TTC549 (cell line): Measurements from ENCODE around the gene CAVIN3.
"Not testable (repeated sequence)": the region's sequence is repeated elsewhere in the genome, so short reads cannot be mapped to it uniquely, and the experiment has no call there.

Experiments used
- FAIRE-seq: peaks from 2 replicates; lab custom pipeline; 2012; peaks lifted over from hg19 to GRCh38; lab: Jason Lieb, UNC

CAVIN3 gene

GRCh38 chr11:6323291-6323905 is 3.1 kb upstream of the CAVIN3 start:
- no peak for FAIRE-seq

GRCh38 chr11:6321961-6322362 is 1.7 kb upstream of the CAVIN3 start:
- no peak for FAIRE-seq

GRCh38 chr11:6321356-6321755 is 1.1 kb upstream of the CAVIN3 start:
- no peak for FAIRE-seq

- no peak for FAIRE-seq
Measured at GRCh38 chr11:6319704-6320410, 444 bp downstream of the CAVIN3 start.

DNA sequence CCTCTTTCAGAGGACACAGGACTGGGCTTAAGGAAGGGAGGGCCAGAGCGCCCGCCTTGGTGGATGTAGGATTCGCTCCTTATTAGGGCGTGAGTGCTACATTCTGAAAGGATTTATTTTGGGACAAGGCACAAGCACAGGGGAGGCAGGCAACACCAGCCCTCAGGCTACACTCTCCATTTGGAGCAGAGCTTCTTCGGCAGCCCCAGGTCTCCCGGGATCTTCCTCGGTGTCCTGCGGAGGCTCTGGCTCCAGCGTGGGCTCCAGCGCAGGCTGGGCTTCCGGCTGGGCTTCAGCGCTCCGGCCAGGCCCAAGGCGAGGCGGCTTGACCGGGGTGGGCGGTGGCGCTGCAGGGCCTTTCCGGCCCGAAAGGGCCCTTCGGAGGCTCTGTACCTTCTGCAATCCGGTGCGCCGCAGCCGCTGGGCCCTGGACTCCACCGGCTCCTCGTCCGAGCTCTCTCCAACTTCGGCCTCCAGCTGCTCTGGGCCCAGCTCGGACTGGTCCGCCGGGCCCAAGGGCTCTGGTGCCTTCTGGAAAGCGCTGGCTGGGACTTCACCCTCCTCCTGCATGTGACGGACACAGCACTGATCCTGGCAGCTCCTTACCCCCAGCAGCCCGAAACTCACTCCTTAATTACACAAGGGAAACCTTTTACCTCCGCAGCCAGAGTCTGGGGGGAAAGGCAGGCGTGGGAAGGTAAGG is 1.1 kb downstream of the CAVIN3 start:
- FAIRE-seq = no peak

- no peak for FAIRE-seq
Measured at GRCh38 chr11:6318204-6318603, 2.1 kb downstream of the CAVIN3 start.

DNA sequence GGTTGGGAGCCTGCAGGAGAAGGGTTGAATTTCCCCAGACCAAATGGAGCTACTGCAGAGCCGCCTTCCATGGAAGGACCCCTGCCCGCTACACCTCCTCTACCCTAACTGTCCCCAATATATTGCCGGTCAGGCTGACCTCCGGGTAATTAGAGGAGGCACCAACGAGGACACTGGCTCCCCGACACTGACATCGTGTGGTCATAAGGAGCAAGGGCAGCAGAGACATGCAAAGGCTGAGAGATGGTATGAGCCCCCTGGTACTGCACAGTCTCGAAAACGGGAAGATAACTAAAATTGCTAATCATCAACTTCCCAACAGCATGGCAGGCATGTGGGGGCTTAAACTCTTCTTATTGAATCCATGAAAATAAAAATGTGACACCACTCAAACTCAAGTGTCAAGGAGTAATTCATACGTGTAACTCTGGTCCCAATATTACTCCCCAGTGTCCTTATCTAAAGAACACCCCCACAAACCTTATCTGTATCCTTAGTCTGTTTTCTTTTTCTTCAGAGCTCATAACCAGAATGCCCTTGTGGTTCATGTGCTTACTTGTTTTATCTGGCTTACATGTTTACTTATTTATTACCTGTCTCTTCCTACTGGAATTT is 4.4 kb downstream of the CAVIN3 start:
- FAIRE-seq = no peak

DNA sequence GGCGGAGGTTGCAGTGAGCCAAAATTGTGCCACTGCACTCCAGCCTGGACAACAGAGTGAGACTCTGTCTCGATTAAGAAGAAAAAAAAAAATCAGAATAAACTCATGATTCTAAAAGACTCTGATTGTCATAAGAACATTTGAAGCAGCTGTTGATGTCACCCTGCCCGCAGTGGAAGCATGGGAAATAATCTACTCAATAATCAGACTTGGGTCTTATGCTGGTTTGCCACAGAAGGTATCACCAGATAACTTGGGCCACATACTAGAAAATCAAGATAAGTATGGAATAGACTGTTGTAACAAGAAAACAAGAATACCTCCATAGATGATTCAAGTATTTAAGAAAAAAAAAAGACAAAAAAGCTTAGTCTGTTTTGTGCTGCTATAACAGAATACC is 8.2 kb downstream of the CAVIN3 start:
- FAIRE-seq = no peak

DNA sequence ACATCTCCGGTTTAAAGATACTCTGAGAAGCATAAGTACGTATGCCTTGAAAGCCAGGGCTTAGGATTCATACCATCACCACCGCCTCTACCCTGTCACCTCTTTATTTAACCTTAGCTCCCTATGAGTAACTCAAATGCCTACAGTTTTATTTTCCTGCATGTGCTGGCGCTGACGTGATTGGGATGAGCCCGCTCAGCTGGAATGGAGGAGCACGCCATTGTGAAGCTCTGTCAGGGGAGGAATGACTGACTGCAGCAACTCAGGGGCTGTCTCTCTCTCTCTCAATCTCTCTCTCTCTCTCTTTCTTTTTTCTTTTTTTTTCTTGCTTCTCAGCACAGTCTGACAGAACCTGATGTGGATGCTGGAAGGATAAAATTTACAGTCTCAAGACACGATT is 12.4 kb downstream of the CAVIN3 start:
- FAIRE-seq = no peak

DNA sequence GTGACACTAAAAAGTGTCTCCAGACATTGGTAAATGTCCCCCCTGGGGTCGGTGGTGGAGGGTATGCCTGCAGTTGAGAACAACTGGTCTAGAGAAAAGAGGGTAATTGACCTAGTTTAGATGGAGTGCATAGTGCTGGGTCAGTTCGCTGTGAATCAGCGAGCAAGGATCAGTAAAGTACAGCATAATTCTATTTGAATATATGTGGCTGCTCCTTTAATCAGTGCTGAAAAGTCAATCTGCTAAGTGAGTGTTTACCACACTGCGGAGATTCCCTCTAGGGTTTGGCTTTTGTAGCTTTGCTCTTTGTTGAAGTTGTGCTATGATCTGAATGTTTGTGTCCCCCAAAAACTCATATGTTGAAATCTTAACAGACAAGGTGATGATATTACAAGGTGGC is 15.0 kb downstream of the CAVIN3 start:
- no peak for FAIRE-seq

- no peak for FAIRE-seq
Measured at GRCh38 chr11:6303661-6304060, 16.6 kb downstream of the CAVIN3 start.

- no peak for FAIRE-seq
Measured at GRCh38 chr11:6301096-6301495, 19.2 kb downstream of the CAVIN3 start.

DNA sequence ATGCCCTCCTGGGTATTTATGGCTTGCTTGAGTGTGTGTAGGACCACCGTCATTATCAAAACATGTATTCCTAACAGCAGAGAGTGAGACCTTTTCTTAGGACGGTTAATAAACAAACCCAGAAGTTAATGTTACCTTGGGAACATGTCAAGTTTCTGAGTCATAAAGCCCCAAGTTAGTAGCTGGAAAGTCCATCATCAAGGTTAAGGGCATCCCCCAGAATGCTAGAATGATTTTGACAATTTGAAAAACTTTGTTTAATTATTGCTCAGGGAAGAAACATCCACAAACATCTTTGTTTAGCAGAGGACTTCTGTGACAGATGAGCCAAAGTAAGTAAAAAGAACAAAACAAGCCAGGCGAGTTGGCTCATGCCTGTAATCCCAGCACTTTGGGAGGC is 20.0 kb downstream of the CAVIN3 start:
- no peak for FAIRE-seq

GRCh38 chr11:6298605-6299004 is 21.7 kb downstream of the CAVIN3 start:
- FAIRE-seq = no peak

- FAIRE-seq = no peak
Measured at GRCh38 chr11:6297831-6298230, 22.5 kb downstream of the CAVIN3 start.

GRCh38 chr11:6285019-6285418 is 35.3 kb downstream of the CAVIN3 start:
- FAIRE-seq = no peak

GRCh38 chr11:6284250-6284649 is 36.1 kb downstream of the CAVIN3 start:
- FAIRE-seq = no peak

DNA sequence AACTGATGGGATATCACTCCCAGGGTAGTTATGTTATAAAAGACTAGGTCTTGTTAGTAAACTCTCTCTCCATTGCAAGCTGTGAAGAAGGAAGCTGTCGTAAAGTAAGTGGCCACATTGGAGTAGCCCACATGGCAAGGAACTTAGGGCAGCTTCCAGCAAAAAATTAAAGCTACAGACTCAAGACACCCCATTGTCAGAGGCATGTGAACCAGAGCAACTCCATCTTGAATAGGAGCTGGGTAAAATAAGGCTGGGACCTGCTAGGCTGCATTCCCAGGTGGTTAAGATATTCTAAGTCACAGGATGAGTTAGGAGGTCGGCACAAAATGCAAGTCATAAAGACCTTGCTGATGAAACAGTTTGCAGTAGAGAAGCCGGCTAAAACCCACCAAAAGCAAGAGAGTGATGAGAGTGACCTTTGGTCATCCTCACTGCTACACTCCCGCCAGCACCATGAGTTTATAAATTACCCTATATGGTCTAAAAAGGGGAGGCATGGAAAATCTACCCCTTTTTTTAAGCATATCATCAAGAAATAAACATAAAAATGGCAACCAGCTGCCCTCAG is 36.8 kb downstream of the CAVIN3 start:
- FAIRE-seq = no peak

DNA sequence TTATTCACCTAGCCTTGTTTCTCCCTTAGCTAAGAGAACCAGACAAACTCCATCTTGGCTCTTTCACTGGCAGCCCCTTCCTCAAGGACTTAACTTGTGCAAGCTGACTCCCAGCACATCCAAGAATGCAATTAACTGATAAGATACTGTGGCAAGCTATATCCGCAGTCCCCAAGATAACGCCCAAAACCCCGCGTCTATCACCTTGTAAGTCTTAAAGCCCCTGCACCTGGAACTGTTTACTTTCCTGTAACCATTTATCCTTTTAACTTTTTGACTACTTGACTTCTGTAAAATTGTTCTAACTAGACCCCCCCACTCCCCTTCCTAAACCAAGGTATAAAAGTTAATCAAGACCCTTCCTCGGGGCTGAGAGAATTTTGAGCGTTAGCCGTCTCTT is 39.5 kb downstream of the CAVIN3 start:
- not testable (repeated sequence) for FAIRE-seq

- FAIRE-seq = no peak
Measured at GRCh38 chr11:6273188-6273587, 47.1 kb downstream of the CAVIN3 start.

- FAIRE-seq = no peak
Measured at GRCh38 chr11:6271598-6271997, 48.7 kb downstream of the CAVIN3 start.

DNA sequence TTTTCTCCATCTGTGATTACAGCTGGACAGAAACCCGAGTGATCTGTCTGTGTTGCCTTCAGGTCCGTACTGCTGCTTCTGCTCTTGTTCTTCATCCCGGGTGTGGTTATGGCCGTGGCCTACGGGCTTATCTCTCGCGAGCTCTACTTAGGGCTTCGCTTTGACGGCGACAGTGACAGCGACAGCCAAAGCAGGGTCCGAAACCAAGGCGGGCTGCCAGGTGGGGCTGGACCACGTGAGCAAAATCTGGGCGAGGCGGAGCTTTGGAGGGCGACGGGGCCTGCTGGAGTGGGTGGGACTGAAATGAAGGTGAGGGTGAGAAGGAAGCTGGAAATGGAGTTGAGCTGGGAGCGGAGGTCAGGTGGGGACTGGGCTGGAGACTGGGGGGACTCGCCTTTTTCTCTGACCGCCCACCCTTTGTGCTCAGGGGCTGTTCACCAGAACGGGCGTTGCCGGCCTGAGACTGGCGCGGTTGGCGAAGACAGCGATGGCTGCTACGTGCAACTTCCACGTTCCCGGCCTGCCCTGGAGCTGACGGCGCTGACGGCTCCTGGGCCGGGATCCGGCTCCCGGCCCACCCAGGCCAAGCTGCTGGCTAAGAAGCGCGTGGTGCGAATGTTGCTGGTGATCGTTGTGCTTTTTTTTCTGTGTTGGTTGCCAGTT is 49.6 kb downstream of the CAVIN3 start:
- no peak for FAIRE-seq
